ENCODE measurements around the gene KMT2E.

- TF ChIP-seq, protein P1, sequence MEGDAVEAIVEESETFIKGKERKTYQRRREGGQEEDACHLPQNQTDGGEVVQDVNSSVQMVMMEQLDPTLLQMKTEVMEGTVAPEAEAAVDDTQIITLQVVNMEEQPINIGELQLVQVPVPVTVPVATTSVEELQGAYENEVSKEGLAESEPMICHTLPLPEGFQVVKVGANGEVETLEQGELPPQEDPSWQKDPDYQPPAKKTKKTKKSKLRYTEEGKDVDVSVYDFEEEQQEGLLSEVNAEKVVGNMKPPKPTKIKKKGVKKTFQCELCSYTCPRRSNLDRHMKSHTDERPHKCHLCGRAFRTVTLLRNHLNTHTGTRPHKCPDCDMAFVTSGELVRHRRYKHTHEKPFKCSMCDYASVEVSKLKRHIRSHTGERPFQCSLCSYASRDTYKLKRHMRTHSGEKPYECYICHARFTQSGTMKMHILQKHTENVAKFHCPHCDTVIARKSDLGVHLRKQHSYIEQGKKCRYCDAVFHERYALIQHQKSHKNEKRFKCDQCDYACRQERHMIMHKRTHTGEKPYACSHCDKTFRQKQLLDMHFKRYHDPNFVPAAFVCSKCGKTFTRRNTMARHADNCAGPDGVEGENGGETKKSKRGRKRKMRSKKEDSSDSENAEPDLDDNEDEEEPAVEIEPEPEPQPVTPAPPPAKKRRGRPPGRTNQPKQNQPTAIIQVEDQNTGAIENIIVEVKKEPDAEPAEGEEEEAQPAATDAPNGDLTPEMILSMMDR (IDR thresholded peaks at IDR 0.05): no peak
- TF ChIP-seq POLR2AphosphoS5 (IDR thresholded peaks at IDR 0.05) (peak; percentile 28), POLR2A (IDR thresholded peaks at IDR 0.05) (no peak)
Observed at GRCh38 chr7:104982308-104983075, 31.5 kb upstream of the KMT2E start.

Data from prostate gland (tissue), 2 donors.